Measurements from ENCODE around the gene MEX3D.
"Not testable (repeated sequence)": the region's sequence is repeated elsewhere in the genome, so short reads cannot be mapped to it uniquely, and the experiment has no call there.

The MEX3D gene

GRCh38 chr19:1570836-1571235 is 2.7 kb upstream of the MEX3D start:
- DNase-seq: no peak

GRCh38 chr19:1569997-1570396 is 1.9 kb upstream of the MEX3D start:
- no peak for DNase-seq

- DNase-seq: no peak
Observed at GRCh38 chr19:1567848-1568227, 287 bp downstream of the MEX3D start.

- no peak for DNase-seq
Observed at GRCh38 chr19:1567116-1567847, 843 bp downstream of the MEX3D start.

- no peak for DNase-seq
Observed at GRCh38 chr19:1566392-1567115, 1.6 kb downstream of the MEX3D start.

- no peak for DNase-seq
Observed at GRCh38 chr19:1563251-1563650, 4.9 kb downstream of the MEX3D start.

- no peak for DNase-seq
Observed at GRCh38 chr19:1561236-1561842, 6.8 kb downstream of the MEX3D start.

GRCh38 chr19:1560286-1560882 is 7.7 kb downstream of the MEX3D start:
- DNase-seq: no peak

GRCh38 chr19:1558552-1558951 is 9.6 kb downstream of the MEX3D start:
- DNase-seq: no peak

- no peak for DNase-seq
Observed at GRCh38 chr19:1556390-1557070, 11.6 kb downstream of the MEX3D start.

- DNase-seq: no peak
Observed at GRCh38 chr19:1555487-1556389, 12.4 kb downstream of the MEX3D start.

- no peak for DNase-seq
Observed at GRCh38 chr19:1554968-1555367, 13.2 kb downstream of the MEX3D start.

GRCh38 chr19:1553415-1553814 is 14.7 kb downstream of the MEX3D start:
- no peak for DNase-seq

GRCh38 chr19:1551068-1552040 is 16.8 kb downstream of the MEX3D start:
- no peak for DNase-seq

GRCh38 chr19:1549332-1549945 is 18.7 kb downstream of the MEX3D start:
- DNase-seq: no peak

- no peak for DNase-seq
Observed at GRCh38 chr19:1540365-1540925, 27.7 kb downstream of the MEX3D start.

- not testable (repeated sequence) for DNase-seq
Observed at GRCh38 chr19:1539749-1540148, 28.4 kb downstream of the MEX3D start.

- DNase-seq: no peak
Observed at GRCh38 chr19:1538978-1539377, 29.1 kb downstream of the MEX3D start.

GRCh38 chr19:1535699-1536098 is 32.4 kb downstream of the MEX3D start:
- not testable (repeated sequence) for DNase-seq

GRCh38 chr19:1534972-1535371 is 33.2 kb downstream of the MEX3D start:
- DNase-seq: no peak
